ENCODE measurements around the gene RBPJL. TPM values are rescaled to one million over a fixed set of nuclear protein-coding genes. Genes with fewer than 3 reads are reported as not detected.

RBPJL gene
- total and polyA plus RNA-seq, 2 of the 13 experiments (the other 11 are each of a cell fraction or from before 2014, with no cell fraction given): not detected

DNA sequence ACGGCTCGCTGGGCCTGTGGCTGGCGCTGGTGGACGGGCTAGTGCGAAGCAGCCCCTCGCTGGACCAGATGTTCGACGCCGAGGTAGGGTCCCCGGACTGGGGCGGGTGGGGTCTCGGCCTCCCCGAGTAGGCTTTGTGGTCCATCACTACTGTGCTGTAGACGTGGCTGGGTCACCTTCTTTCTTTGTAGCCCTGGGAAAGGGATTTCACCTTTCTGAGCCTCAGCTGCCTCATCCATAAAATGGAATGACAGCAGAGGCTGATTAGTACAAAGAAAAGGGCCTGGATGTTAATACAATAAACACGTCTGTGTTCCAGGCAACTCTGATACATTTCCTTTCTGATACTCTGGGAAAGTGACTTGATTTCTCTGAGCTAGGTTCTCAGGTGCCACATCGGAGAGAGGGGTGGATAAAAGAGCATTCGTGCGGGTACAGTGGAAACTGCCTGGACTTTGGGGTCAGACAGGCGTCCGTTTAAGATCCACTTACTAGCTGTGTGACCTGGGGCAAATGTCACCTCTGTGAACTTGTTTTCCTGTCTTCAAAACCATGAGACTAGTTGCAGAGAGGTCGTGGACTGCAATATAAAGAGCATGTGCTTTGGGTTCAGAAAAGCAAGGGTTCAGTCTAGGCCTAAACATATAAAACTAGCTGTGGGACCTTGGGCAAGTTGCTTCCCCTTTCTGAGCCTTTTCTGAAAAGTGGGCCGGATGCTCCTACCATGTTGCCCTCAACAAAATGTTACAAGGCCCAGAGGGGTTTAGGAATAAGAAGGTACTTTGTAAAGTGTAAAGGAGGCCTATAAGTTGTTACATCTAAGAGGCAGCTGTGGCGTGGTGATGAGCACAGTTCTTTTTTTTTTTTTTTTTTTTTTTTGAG, 57.2 kb downstream of the RBPJL start (continued):
- TF ChIP-seq ZNF180 (CRISPR knock-in tag; IDR thresholded peaks at IDR 0.05; ENCODE audit: borderline replicate concordance, low read depth): 0 out of 2 replicates have a peak, but pooled peaks have one; percentile 1
- TF ChIP-seq TEAD2 (CRISPR knock-in tag; IDR thresholded peaks at IDR 0.05): no peak; the same call in 1 of the 2 replicates
- 0 out of 2 replicates have a peak, but pooled peaks have one; percentile 22 for TF ChIP-seq ZBTB10 (CRISPR knock-in tag; IDR thresholded peaks at IDR 0.05; ENCODE audit: borderline replicate concordance)
- TF ChIP-seq ZHX1 (CRISPR knock-in tag; IDR thresholded peaks at IDR 0.05; ENCODE audit: low read depth): no peak
- 0 out of 2 replicates have a peak, but pooled peaks have one; percentile 75 for TF ChIP-seq ZNF264 (CRISPR knock-in tag; IDR thresholded peaks at IDR 0.05)
- no peak for TF ChIP-seq KAT8 (CRISPR knock-in tag; IDR thresholded peaks at IDR 0.05)
- TF ChIP-seq SALL2 (CRISPR knock-in tag; IDR thresholded peaks at IDR 0.05): no peak
- TF ChIP-seq MXI1 (IDR thresholded peaks at IDR 0.05; ENCODE audit: borderline replicate concordance, low read depth, low read length): no peak
- 0 out of 2 replicates have a peak, but pooled peaks have one; percentile 7 for TF ChIP-seq ZKSCAN5 (CRISPR knock-in tag; IDR thresholded peaks at IDR 0.05)
- peak; percentile 92 for TF ChIP-seq CC2D1A (CRISPR knock-in tag; IDR thresholded peaks at IDR 0.05)
- TF ChIP-seq ZSCAN31 (CRISPR knock-in tag; IDR thresholded peaks at IDR 0.05; ENCODE audit: low read depth): no peak; the same call in 1 of the 2 replicates
- TF ChIP-seq POLR2AphosphoS2 (IDR thresholded peaks at IDR 0.05; ENCODE audit: low read depth, low read length): no peak
- no peak for TF ChIP-seq HNRNPUL1 (IDR thresholded peaks at IDR 0.05; ENCODE audit: low read depth, low read length)
- TF ChIP-seq ZNF672 (CRISPR knock-in tag; IDR thresholded peaks at IDR 0.05): no peak; the same call in 1 of the 2 replicates
- 0 out of 2 replicates have a peak, but pooled peaks have one; percentile 36 for TF ChIP-seq TIGD3 (CRISPR knock-in tag; IDR thresholded peaks at IDR 0.05; ENCODE audit: borderline replicate concordance)
- TF ChIP-seq HDAC1 (CRISPR knock-in tag; IDR thresholded peaks at IDR 0.05): no peak
- no peak for TF ChIP-seq NCOA1 (CRISPR knock-in tag; IDR thresholded peaks at IDR 0.05)
- TF ChIP-seq ZNF781 (CRISPR knock-in tag; IDR thresholded peaks at IDR 0.05; ENCODE audit: borderline replicate concordance, not compliant biosample characterization): peak; percentile 28
- TF ChIP-seq CENPBD1 (CRISPR knock-in tag; IDR thresholded peaks at IDR 0.05; ENCODE audit: borderline replicate concordance, low read depth): 0 out of 2 replicates have a peak, but pooled peaks have one; percentile 3
- TF ChIP-seq KDM4B (CRISPR knock-in tag; IDR thresholded peaks at IDR 0.05): no peak

Measured in HepG2 (cell line).